HG02852 (cell line): ENCODE data around the gene TSPAN11.
"Not testable (repeated sequence)": the region's sequence is repeated elsewhere in the genome, so short reads cannot be mapped to it uniquely, and the experiment has no call there.

Source experiments
- ATAC-seq: cut with Tn5 transposase; IDR thresholded peaks from one replicate; pipeline ENCODE4 v1.9.1; 2021; ENCODE audit warnings: mild to moderate bottlenecking, moderate library complexity; ENCODE audit not compliant: unreplicated experiment

Gene TSPAN11, protein sequence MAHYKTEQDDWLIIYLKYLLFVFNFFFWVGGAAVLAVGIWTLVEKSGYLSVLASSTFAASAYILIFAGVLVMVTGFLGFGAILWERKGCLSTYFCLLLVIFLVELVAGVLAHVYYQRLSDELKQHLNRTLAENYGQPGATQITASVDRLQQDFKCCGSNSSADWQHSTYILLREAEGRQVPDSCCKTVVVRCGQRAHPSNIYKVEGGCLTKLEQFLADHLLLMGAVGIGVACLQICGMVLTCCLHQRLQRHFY

DNA sequence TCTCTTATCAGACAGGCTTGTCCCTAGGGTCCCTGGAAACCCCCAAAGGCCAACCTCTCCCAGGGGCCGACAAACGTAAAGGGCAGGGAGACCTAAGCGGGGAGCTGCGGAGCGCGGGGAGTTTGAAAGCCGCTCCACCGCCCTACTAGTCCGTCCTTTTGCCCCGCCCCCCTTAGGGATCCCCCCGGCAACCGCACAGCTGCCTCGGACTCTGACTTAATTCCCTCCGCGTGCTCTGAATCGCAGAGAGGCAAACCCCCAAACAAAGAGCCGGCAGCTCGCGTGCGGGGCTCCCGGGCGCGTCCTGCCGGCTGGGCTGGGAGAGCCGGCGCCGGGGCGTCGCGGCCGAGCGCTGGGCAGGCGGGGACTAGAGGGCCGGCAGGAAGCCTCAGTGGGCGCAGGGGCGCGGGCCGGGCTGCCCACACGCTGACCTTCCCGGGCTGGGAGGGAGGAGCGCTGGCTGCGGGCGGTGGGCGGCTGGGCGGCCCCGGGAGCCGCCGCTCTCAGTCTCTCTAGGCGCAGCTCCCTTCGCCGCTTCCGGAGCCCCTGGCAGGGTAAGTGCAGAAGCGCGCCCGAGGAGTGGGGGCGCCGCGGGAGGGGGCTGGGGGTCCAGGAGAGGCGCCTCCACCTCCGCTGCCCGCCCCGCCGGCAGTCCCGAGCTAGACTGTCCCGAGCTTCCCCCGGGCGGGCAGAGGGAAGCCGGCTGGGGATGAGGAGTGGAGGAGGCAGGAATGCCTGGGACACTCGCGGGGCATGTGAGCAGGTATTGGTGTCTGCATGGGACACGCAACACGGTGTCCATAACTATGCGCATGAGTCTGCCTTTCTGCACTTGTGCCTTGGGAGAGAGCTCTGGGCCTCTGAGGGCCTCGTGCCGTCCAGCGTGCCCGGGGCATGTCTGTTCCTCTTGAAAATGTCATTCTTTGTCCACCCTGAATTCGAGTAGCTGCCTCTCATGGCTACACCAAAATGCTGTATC is at the start of gene TSPAN11:
TSPAN11 (plus strand) TSS at position 506 of the 979 bp plus-strand sequence. CDS start 27,244 bp downstream, outside the sequence.
- no peak for ATAC-seq

DNA sequence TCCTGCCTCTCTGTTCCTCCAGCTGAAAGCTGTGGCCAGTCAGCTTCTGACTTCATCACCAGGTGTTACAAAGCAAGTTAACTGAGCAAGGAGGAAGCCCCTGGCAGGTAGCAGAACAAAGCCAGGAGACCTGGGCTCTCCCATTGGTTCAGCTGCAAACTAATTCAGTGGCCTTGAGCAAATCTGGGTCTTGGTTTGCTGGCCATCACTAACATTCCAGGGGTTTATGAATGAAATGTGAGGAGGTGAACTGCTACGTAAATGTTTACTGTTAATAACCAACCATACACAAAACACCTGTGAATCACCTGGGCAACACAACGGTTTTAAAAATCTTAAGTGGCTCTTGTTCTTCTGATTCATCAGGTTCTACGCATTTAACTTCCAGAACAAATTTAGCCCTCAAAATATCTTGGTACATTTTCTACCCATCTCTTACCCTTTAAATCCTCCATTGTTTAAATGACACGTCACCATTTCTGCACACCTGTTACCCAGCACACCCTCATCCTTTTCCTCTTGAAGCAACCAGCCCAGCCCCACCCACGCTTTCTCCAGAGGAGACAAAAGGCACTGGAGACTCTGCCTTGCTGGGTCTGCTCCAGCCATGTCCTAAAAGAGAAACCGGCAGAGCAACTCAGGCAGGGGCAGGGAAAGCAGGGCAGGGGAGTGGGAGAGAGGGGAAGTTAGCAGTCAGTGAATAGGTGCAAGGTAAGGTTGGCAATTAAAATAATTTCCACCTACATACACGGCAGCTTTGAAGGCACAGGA is 49.3 kb upstream of the TSPAN11 start:
- ATAC-seq = no peak

DNA sequence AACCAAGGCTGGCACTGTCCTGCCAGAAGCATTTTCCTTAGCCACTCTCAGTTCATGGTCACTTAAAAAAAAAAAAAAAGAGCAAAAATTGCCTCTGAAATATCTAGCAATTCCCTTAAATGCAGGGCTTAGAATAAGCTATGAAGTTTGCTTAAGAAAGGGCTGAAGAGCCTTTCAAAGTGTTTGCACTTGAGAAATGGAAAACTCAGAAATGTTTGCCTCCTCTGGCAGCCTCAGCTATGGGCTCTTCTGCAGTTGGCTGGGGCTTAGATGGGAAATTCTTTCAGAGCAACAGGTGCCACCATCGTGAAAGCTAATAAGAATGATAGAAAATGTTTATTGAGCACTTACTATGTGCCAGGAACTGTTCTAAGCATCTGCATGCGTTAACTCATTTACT is 48.5 kb upstream of the TSPAN11 start:
- no peak for ATAC-seq

- no peak for ATAC-seq
Measured at GRCh38 chr12:30880061-30880460, 46.5 kb upstream of the TSPAN11 start.

- ATAC-seq = no peak
Measured at GRCh38 chr12:30880813-30881212, 45.7 kb upstream of the TSPAN11 start.

DNA sequence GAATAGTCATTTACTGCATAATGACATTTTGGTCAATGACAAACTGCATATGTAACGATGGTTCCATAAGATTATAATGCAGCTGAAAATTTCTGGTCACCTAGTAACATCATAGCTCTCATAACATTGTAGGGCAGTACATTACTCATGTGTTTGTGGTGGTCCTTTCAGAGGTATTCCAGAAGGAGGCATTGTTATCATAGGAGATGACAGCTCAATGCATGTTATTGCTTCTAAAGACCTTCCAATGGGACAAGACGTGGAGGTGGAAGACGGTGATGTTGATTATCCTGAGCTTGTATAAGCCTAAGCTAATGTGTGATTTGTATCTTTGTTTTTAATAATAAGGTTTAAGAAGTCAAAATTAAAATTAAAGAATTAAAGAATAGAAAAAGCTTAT is 43.8 kb upstream of the TSPAN11 start:
- ATAC-seq = no peak

DNA sequence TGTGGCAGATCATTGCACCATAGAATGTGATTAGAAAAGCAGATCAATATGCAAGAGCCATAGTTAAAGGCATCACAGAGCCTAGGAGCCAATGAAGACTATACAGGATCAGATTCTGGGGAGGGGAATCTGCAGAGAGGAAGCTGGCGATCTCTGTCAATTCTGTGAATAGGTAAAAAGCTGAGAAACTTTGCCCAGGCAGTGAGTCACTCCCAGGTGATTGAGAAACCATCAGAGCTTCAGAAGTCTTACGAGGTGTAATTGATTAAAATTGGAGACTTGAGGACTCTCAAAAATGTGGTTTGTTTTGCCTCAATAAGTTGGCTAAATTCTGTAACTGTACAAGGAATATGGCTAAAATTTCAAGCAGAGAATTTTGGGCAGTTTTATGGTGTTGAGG is 41.7 kb upstream of the TSPAN11 start:
- ATAC-seq = no peak

DNA sequence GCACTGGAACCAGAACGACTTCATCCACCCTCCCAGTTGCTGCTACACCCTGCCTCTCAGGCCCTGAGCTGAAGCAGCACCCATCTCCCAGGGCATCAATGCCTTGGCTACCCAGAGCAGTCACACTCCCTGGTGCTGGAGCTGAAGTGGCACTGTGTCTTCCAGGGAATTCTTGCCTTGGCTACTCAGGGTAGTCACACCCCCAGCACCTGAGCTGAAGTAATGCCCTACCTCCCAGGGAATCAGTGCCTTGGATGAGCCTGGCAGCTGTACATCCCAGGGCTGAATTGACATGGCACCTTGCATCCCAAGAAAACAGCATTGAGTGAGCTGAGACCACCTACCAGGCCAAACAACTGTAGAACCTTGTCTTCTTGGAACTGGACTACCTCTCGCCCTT is 41.2 kb upstream of the TSPAN11 start:
- no peak for ATAC-seq

DNA sequence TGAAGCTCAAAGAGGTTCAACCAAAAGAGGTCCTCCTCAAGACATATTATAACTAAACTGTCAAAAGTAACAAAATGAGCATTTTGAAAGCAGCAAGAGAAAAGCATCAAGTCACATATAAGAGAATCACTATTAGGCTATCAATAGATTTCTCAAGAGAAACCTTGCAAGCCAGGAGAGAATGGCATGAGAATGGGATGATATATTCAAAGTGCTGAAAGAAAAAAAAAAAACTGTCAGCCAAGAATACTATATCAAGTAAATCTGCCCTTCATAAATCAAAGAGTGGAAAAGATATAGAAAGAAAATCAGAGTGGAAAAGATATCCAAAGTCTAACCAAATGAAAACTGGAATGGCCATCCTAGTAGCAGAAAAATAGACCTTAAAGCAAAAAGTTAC is 39.3 kb upstream of the TSPAN11 start:
- ATAC-seq = no peak

DNA sequence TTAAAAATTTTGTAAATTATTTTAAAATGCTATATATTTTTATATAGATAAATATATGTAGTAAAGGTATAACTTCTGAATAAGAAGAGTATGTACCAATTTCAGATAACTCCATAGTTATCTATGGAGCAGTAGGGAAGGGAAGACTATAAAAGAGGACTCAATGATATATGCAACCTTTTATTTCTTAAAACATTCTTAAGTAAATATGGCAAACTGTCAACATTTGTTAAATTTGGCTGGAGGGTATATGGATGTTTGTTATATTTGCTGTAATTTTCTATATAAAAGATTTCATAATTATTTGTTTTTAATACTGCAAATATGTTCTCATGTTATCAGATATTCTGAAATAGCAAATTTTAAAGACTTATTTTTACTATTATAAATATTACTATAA is 38.3 kb upstream of the TSPAN11 start:
- ATAC-seq = no peak

DNA sequence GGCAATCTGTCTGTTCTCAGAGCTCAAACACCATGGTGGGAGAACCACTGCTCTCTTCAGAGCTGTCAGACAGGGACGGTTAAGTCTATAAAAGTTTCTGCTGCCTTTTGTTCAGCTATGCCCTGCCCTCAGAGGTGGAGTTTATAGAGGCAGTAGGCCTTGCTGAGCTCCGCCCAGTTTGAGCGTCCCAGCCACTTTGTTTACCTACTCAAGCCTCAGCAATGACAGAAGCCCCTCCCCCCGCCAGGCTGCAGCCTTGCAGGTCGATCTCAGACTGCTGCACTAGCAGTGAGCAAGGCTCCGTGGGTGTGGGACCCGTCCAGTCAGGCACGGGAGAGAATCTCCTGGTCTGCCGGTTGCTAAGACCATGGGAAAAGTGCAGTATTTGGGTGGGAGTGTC is 32.0 kb upstream of the TSPAN11 start:
- ATAC-seq = not testable (repeated sequence)

GRCh38 chr12:30896461-30896860 is 30.1 kb upstream of the TSPAN11 start:
- ATAC-seq = no peak

DNA sequence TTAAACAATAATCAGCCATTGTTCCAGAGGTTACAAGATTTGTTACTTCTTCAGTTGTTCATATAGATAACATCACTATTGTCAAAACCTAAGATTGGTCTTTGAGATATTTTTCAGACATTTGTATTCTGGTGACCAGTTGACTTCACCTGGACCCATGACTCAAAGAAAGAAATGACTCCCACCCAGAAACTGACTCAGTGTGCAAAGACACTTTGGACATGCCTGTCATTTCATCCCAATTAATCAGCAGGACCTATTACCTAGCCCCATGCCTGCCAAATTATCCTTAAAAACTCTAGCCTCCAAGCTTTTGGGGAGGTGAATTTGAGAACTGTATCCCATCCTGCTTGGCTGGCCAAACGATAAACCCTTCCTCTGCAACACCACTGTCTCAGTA is 27.7 kb upstream of the TSPAN11 start:
- no peak for ATAC-seq

DNA sequence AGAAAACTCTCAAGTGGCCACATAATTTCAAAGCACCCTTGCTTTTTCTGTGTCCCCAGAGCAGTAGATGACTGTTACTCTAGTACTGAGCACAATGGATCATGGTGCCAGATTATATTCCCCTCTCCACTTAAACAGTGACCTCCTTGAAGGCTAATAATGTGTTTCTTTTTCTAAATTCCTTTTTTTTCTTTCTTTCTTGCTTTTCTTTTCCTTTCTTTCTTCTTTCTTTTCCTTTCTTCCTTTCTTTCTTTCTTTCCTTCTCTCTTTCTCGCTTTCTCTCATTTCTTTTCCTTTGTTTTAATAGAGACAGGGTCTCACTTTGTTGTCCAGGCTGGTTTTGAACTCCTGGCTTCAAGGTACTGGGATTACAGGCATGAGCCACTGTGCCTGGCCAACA is 26.2 kb upstream of the TSPAN11 start:
- no peak for ATAC-seq

DNA sequence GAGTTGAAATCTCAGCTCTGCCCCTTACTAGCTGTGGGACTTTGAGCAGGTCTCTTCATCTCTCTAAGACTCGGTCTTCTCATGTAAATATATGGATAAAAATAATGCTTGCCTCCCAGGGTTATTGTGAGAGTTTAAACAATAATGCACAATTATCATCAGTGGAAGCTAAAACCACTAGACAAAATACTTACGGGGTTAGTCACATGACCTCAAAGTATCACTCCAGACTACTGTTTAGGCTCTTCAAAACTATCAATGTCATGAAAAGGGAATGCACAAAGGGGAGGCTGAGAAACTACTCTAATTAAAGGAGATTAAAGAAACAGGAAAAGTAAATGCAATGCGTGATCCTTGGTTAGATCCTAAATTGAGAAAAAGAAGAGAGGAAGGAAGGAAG is 24.5 kb upstream of the TSPAN11 start:
- ATAC-seq = no peak

GRCh38 chr12:30902596-30902995 is 24.0 kb upstream of the TSPAN11 start:
- ATAC-seq = no peak

- ATAC-seq = peak; percentile 47
Measured at GRCh38 chr12:30905463-30906009, 21.0 kb upstream of the TSPAN11 start.

GRCh38 chr12:30908076-30908721 is 18.3 kb upstream of the TSPAN11 start:
- ATAC-seq = no peak

GRCh38 chr12:30908722-30909348 is 17.7 kb upstream of the TSPAN11 start:
- ATAC-seq = no peak
